H9 (cell line): ENCODE data around the gene UMAD1. TPM values are rescaled to one million over a fixed set of nuclear protein-coding genes. Genes with fewer than 3 reads are reported as not detected.

Source experiments
- DNase-seq: peaks from one replicate; pipeline ENCODE4 v3.0.0-alpha.2; 2017
- H2AFZ ChIP-seq: one replicate; pipeline ENCODE4 v1.6.1; 2013; ENCODE audit warnings: mild to moderate bottlenecking, low read length, control low read depth, moderate library complexity
- H2AK5ac ChIP-seq: 2 replicates; pipeline ENCODE4 v1.6.1; 2013; ENCODE audit warnings: low read length, control low read depth, mixed read lengths; ENCODE audit not compliant: insufficient read length
- H2BK120ac ChIP-seq: one replicate; pipeline ENCODE4 v1.6.1; 2013; ENCODE audit warnings: low read depth, mild to moderate bottlenecking, low read length, control low read depth, inconsistent platforms; ENCODE audit not compliant: poor library complexity, severe bottlenecking
- H2BK12ac ChIP-seq: 2 replicates; pipeline ENCODE4 v1.6.1; 2013; ENCODE audit warnings: low read length, control low read depth, mixed read lengths, low read depth; ENCODE audit not compliant: insufficient read length
- H2BK15ac ChIP-seq: 2 replicates; pipeline ENCODE4 v1.6.1; 2013; ENCODE audit warnings: low read depth, low read length, control low read depth
- H2BK20ac ChIP-seq: one replicate; pipeline ENCODE4 v1.6.1; 2013; ENCODE audit warnings: low read depth, mild to moderate bottlenecking, low read length, control low read depth, inconsistent platforms; ENCODE audit not compliant: poor library complexity, severe bottlenecking
- H2BK5ac ChIP-seq: 2 replicates; pipeline ENCODE4 v1.6.1; 2013; ENCODE audit warnings: low read length, control low read depth, mixed read lengths; ENCODE audit not compliant: insufficient read length
- H3K14ac ChIP-seq: 2 replicates; pipeline ENCODE4 v1.6.1; 2013; ENCODE audit warnings: low read length, control low read depth; ENCODE audit not compliant: insufficient read depth
- H3K18ac ChIP-seq: 2 replicates; pipeline ENCODE4 v1.6.1; 2013; ENCODE audit warnings: low read depth, mild to moderate bottlenecking, mixed read lengths, low read length, control low read depth; ENCODE audit not compliant: insufficient read length
- H3K23ac ChIP-seq: 2 replicates; pipeline ENCODE4 v1.6.1; 2013; ENCODE audit warnings: low read length, control low read depth, mixed read lengths, low read depth; ENCODE audit not compliant: insufficient read length
- H3K23me2 ChIP-seq: 2 replicates; pipeline ENCODE4 v1.6.1; 2013; ENCODE audit warnings: low read depth, mild to moderate bottlenecking, mixed read lengths, low read length, control low read depth; ENCODE audit not compliant: insufficient read length, poor library complexity, severe bottlenecking
- H3K27ac ChIP-seq: 2 replicates; pipeline ENCODE4 v1.5.1; 2013; ENCODE audit warnings: low read length, control low read depth, mixed read lengths, low read depth; ENCODE audit not compliant: insufficient read length
- H3K27me3 ChIP-seq: 2 replicates; pipeline ENCODE4 v1.6.1; 2013; ENCODE audit warnings: low read length, control low read depth, inconsistent platforms; ENCODE audit not compliant: insufficient read depth
- H3K4ac ChIP-seq: 2 replicates; pipeline ENCODE4 v1.6.1; 2013; ENCODE audit warnings: low read depth, mild to moderate bottlenecking, control low read depth, inconsistent platforms, low read length, moderate library complexity
- H3K4me1 ChIP-seq: 2 replicates; pipeline ENCODE4 v1.6.1; 2013; ENCODE audit warnings: low read length, control low read depth, inconsistent platforms; ENCODE audit not compliant: insufficient read depth
- H3K4me2 ChIP-seq: 2 replicates; pipeline ENCODE4 v1.6.1; 2013; ENCODE audit warnings: low read length, control low read depth, mixed read lengths; ENCODE audit not compliant: insufficient read length, insufficient read depth
- H3K56ac ChIP-seq: 2 replicates; pipeline ENCODE4 v1.6.1; 2013; ENCODE audit warnings: low read depth, mild to moderate bottlenecking, mixed read lengths, low read length, control low read depth; ENCODE audit not compliant: insufficient read length
- H3K79me1 ChIP-seq: 2 replicates; pipeline ENCODE4 v1.6.1; 2013; ENCODE audit warnings: low read depth, mild to moderate bottlenecking, moderate library complexity, low read length, control low read depth, inconsistent platforms; ENCODE audit not compliant: insufficient read depth, poor library complexity, severe bottlenecking
- H3K79me2 ChIP-seq: 2 replicates; pipeline ENCODE4 v1.6.1; 2013; ENCODE audit warnings: low read length, control low read depth, inconsistent platforms; ENCODE audit not compliant: insufficient read depth
- H3K9ac ChIP-seq: 2 replicates; pipeline ENCODE4 v1.6.1; 2013; ENCODE audit warnings: low read length, control low read depth, mixed read lengths; ENCODE audit not compliant: insufficient read length; ENCODE audit errors: extremely low read depth
- H3K9me3 ChIP-seq: one replicate; pipeline ENCODE4 v1.6.1; 2013; ENCODE audit warnings: low read depth, low read length, inconsistent platforms; ENCODE audit not compliant: control insufficient read depth
- H3T11ph ChIP-seq: one replicate; pipeline ENCODE4 v1.6.1; 2013; ENCODE audit warnings: mild to moderate bottlenecking, low read length, control low read depth, inconsistent platforms
- H4K20me1 ChIP-seq: one replicate; pipeline ENCODE4 v1.6.1; 2013; ENCODE audit not compliant: control insufficient read depth, insufficient read length, insufficient read depth
- H4K5ac ChIP-seq: 2 replicates; pipeline ENCODE4 v1.6.1; 2013; ENCODE audit warnings: low read depth, mild to moderate bottlenecking, mixed read lengths, low read length, control low read depth; ENCODE audit not compliant: insufficient read length
- H4K8ac ChIP-seq: replicated peaks from 2 replicates; pipeline ENCODE4 v1.6.1; 2013; ENCODE audit warnings: low read length, control low read depth, mixed read lengths, low read depth; ENCODE audit not compliant: insufficient read length
- H4K91ac ChIP-seq: 2 replicates; pipeline ENCODE4 v1.6.1; 2013; ENCODE audit warnings: low read depth, mild to moderate bottlenecking, moderate library complexity, mixed read lengths, low read length, control low read depth; ENCODE audit not compliant: insufficient read length
- H3K27ac Mint-ChIP-seq, 3 experiments: 2 replicates in 2 of 3; 3 replicates in 1 of 3; pipeline ENCODE4 v1.8.0; 2020 to 2021; ENCODE audit warnings: mixed read lengths in 3 of 3, mild to moderate bottlenecking in 1 of 3, moderate library complexity in 1 of 3
- H3K27me3 Mint-ChIP-seq: 2 replicates; pipeline ENCODE4 v1.8.0; 2021; ENCODE audit warnings: low read depth, mild to moderate bottlenecking, moderate library complexity, mixed read lengths
- H3K36me3 Mint-ChIP-seq, 3 experiments: 2 replicates in 2 of 3; 3 replicates in 1 of 3; pipeline ENCODE4 v1.8.0; 2020 to 2021; ENCODE audit warnings: low read depth in 3 of 3, mixed read lengths in 3 of 3; ENCODE audit not compliant: insufficient read depth in 1 of 3
- H3K4me1 Mint-ChIP-seq, 2 experiments: 2 replicates each; pipeline ENCODE4 v1.8.0; 2020; ENCODE audit warnings: mixed read lengths in 2 of 2
- H3K4me3 Mint-ChIP-seq, 2 experiments: 2 replicates in 1 of 2; 3 replicates in 1 of 2; pipeline ENCODE4 v1.8.0; 2020 to 2021; ENCODE audit warnings: mild to moderate bottlenecking in 2 of 2, mixed read lengths in 2 of 2, moderate library complexity in 1 of 2
- H3K9me3 Mint-ChIP-seq, 2 experiments: 2 replicates in 1 of 2; 3 replicates in 1 of 2; pipeline ENCODE4 v1.8.0; 2020; ENCODE audit warnings: mild to moderate bottlenecking in 2 of 2, mixed read lengths in 2 of 2, moderate library complexity in 1 of 2
- CTCF ChIP-seq: fragments of 200-600 bp; sonication (generic); conservative IDR thresholded peaks from 3 replicates; pipeline ENCODE4 v1.8.0; 2021; ENCODE audit warnings: antibody characterized with exemption, mild to moderate bottlenecking
- WGBS: extraction: QIAGEN DNeasy Blood & Tissue Kit; methylation state at CpG from one replicate; pipeline ENCODE4 v1.1.7; 2013; ENCODE audit warnings: missing lambda C conversion rate, low lambda C conversion rate, mixed read lengths; ENCODE audit not compliant: insufficient read length; ENCODE audit errors: extremely low coverage; 5-methylcytosine and 5-hydroxymethylcytosine counted together
- total RNA-seq: library from RNA; stranded (reverse); gene quantifications from 2 replicates; pipeline ENCODE4 v1.2.1, GENCODE V29; 2021

Gene UMAD1
- total RNA-seq, 1 experiment from 2014 or later = 8.9 TPM

GRCh38 chr7:7881581-7881980, 241.0 kb downstream of the UMAD1 start:
- H3K36me3 Mint-ChIP-seq = no peaks in the 10 kb centered on the region; a peak in 1 of 7 replicates
- Histone ChIP-seq H3K27ac (no peak overlapping the region), H3K18ac (no peak overlapping the region), H2BK120ac (no peak overlapping the region), H2AFZ (no peak overlapping the region), H3K4me1 (no peaks in the 10 kb centered on the region), H2BK15ac (no peak overlapping the region), H3K14ac (no peak overlapping the region), H3K23me2 (no peaks in the 10 kb centered on the region), H3K9ac (no peak overlapping the region), H3K79me1 (no peaks in the 10 kb centered on the region), H3K4ac (no peak overlapping the region), H4K91ac (no peak overlapping the region), H2AK5ac (no peak overlapping the region), H4K20me1 (no peaks in the 10 kb centered on the region), H3K79me2 (no peaks in the 10 kb centered on the region), H2BK12ac (no peak overlapping the region), H2BK20ac (no peak overlapping the region), H3K4me2 (no peak overlapping the region), H3K23ac (no peak overlapping the region), H4K5ac (no peak overlapping the region), H3T11ph (no peak overlapping the region), H3K27me3 (no peaks in the 10 kb centered on the region), H2BK5ac (no peak overlapping the region), H3K9me3 (no peaks in the 10 kb centered on the region), H4K8ac (no peak overlapping the region), H3K56ac (no peak overlapping the region)
- H3K4me1 Mint-ChIP-seq = no peaks in the 10 kb centered on the region
- H3K4me3 Mint-ChIP-seq = no peak overlapping the region
- H3K9me3 Mint-ChIP-seq = no peaks in the 10 kb centered on the region
- no peak overlapping the region for H3K27ac Mint-ChIP-seq
- H3K27me3 Mint-ChIP-seq = no peaks in the 10 kb centered on the region; the same call in 1 of the 2 replicates
- no CpG with 5 or more reads among the region's 6 CpGs for WGBS
- no peak for DNase-seq
- no peak for TF ChIP-seq CTCF
